IPS-11a (cell line): ENCODE measurements around the gene ABCF2.

ENCODE experiments used
- H3K4me3 ChIP-seq: one replicate; pipeline ENCODE4 v1.5.1; 2013; ENCODE audit warnings: low read depth, low read length, control low read depth

ABCF2 gene

DNA sequence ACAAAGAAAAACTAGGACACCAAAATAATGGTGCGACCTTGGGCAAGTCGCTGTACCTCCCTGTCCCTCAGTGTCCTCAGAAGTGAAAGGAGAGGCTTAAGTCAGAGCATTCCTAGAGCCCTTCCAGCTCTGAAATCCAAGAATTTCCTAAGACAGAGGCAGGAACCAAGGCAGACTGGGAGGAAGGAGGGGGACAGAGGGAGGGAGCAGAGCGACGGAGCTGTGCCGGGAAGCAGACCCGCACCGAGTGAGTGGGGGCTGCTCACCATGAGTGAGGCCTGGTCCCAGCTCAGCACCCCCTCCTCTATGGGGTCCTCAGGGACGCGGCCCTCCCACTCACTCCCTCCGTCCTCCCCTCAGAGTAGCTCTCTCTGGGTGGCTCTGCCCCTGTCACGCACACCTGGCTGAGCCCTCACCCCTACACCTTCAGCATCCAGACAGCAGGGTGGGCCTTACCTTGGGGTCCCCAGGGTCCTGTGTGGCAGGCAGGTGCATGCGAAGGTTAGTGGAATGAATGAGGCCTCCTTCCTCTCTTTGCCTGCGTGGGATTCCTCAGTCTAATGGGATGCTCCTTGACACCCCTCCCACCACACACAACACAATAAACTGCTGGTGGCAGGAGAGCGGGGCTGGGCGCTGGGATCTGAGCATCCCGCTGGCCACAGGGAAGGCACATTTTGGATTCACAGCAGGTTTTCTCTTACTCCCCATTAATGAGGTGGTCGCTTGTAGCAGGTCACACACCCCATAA lies 26.1 kb upstream of the ABCF2 start:
- no peak overlapping the region for H3K4me3 ChIP-seq

DNA sequence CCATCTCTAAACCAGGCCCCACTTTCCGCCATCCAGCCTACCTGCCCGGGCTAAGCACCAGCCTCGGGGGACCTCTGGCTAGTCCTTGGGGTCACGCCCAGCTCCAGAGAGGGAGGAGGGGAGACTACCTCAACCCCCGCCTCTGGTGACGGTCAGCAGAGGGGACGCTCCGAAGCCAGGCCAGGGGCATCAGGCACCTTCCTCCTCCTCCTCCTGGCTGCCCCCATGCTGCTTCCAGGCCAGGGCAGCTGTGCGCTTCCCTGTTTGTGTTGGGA lies 25.5 kb upstream of the ABCF2 start:
- peak overlapping the region; percentile 63 for H3K4me3 ChIP-seq

DNA sequence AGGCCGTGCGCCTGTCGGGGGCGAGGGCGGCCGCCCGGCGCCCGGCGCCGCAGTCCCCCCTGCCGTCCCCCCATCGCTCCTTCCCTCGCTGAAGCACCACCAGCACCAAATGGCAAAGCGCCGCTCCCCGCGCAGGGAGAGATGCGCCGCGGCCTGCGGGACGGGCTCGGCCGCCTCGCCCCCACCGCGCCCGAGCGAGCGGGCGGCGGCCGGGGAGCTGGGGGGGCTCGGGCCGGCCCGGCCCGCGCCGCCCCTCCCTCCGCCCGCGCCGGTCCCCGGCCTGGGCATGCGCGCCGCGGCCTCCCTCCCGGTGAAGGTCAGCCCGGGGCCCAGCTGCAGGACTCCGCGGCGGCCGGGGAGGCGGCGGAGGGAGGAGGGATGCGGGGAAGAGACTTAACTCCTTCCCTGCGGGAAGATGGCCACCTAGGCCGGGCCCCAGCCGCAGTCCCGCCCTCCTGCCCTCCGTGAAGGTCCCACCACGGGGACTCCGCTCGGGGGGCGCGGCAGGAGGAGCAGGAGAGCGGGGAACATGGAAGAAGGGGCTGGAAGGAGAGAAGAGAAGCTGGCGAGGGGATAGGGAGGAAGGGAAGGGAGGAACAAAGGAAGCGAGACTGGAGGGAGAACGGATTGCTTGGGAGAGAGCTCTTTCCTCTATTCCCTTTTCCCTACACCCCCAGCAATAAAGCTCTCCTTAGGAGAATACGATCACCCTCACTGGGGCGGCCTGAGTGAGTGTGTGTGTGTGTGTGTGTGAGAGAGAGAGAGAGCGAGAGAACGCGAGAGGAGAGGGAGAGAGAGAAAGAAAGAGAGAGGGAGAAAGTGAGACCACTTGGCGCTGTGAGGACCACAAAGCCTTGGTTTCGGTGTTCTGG lies 24.9 kb upstream of the ABCF2 start:
- peak overlapping the region; percentile 63 for H3K4me3 ChIP-seq

DNA sequence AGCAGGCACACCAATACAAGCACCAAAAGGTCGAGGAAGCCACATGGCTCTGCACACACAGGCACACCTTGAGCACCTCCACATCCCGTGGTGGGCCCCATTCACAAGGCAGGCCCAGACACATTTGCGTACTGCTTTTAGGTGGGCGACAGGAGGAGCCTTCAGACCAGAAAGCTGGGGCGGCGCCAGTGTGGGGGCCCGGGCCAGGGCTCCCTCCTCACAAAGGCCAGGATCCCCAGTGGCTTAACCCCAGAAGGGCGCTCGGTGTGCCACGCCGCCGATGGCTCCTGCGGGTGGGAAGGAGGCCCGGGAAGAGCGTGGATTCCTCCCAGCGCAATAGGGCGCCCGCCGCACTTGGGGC lies 24.3 kb upstream of the ABCF2 start:
- H3K4me3 ChIP-seq, result peak overlapping the region; percentile 33

DNA sequence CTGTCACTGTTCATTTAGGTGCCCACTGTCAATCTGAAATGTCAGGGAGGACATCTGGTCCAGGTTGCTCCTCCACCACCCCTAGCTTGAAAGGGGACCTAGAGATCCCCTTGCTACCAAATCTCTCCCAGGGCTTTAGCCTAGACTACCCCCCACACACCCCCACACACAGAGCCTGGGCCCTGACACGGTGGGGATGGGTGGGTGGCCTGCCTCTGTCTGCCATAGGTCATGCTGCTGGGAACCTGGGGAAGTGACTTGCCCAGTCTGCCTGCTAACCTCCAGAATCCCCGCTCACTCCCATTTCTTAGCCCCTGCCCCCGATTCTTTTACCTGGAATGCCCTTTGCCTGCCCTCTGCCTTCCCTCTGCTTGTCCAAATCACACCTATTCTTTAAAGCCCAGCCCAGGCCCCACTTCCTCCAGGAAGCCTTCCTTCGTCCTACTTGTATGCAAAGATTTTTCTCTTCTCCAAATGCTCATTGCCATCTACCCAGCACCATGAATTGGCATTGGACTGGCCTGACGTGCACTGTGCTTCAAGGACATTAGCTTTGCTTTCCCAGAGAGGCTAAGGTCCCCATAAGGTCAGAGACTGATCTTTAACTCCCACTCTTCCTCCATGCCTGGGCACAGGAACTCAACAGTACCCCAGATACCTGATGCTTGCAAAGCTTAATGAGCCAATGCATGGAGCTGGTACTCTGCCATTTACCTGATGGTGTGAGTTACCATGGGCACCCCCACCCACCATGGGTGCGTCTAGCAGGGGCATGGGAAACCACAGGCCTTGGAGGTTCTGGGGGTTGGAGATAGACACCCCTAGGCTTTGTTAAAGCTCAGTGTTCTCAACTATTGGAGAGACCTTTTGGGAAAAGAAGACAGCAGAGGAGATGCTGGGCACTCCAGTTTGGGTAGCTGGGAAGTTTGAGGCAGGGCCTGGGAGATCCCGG lies 23.5 kb upstream of the ABCF2 start:
- no peak overlapping the region for H3K4me3 ChIP-seq

GRCh38 chr7:151249732-151250072 lies 22.7 kb upstream of the ABCF2 start:
- no peak overlapping the region for H3K4me3 ChIP-seq

DNA sequence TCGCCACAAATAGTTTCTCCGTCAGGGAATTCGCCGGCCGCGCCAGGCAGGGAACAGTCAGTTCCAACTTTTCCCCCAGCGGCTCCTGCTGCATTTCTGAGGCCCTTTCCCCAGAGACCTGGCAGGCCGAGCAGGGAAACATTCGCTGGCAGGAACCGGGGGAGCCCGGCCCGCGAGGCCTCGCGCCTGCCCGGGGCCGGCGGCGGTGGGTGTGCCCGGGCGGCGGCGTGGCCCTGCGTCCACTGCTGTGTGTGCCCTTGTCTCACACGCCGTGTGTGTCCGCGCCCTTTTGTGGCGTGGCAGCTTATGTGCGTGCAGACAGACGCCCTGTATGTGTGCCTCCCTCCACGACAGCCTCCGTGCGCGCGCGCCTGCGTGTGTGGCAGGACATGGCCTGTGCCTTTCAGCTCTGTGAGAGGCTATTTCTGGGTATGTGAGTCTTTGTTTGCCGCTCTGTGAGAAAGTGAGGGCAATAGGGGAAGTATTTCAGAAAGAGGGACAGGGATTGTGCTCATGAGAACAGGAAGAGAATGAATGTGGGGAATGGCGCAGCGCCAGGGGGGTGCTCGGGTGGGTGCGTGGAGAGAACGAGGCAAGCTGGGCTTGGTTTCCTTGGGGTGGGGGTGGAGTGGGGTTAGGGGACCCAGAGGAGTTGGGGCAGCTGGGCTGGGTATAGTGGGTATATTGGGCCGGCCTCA lies 22.2 kb upstream of the ABCF2 start:
- peak overlapping the region; percentile 35 for H3K4me3 ChIP-seq

GRCh38 chr7:151248346-151249033 lies 21.5 kb upstream of the ABCF2 start, which contains the start of gene SMARCD3:
TSS of gene SMARCD3 (minus strand) at chr7:151248694. CDS start at chr7:151248562, 132 bp downstream.
- peak within 1 kb of the TSS; percentile 35 for H3K4me3 ChIP-seq

GRCh38 chr7:151247611-151248345 lies 20.8 kb upstream of the ABCF2 start:
- H3K4me3 ChIP-seq, result peak overlapping the region; percentile 8

DNA sequence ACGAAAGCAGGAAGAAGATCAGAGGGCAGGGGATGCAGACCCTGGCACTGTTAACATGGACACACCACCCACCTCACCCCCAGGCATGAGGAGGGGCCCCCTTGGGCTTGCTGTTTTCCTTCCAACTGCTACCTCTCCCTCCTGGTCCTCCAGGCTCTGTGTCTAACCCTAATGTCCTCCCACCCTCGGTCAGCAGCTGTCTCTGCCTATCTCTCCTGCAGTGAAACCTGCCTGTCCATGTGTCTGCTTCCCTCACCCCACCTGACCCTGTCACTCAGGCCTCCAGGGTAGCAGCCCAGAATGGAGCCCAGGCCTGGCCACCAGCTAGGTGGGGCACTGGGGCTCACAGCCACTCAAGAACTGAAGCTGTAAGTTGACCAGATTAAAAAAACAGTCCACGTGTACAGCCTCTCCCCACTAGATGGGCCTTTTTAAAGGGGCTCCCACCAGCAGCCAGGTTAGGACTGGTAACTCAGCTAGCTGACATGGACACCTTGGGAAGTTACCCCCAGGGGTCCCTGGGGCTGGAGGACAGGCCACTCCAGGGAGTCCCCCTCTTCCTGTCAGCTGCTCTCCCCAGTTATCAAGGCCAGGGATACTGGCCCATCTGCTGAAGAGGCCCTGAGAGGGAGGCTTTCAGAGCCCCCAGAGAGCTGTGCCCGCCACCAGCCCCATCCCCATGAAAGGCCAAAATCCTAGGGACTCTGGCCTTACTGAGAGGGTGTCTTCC lies 20.0 kb upstream of the ABCF2 start:
- H3K4me3 ChIP-seq, result no peak overlapping the region

GRCh38 chr7:151246102-151246850 lies 19.3 kb upstream of the ABCF2 start:
- H3K4me3 ChIP-seq, result no peak overlapping the region

GRCh38 chr7:151245360-151246101 lies 18.5 kb upstream of the ABCF2 start:
- H3K4me3 ChIP-seq, result peak overlapping the region; percentile 27

DNA sequence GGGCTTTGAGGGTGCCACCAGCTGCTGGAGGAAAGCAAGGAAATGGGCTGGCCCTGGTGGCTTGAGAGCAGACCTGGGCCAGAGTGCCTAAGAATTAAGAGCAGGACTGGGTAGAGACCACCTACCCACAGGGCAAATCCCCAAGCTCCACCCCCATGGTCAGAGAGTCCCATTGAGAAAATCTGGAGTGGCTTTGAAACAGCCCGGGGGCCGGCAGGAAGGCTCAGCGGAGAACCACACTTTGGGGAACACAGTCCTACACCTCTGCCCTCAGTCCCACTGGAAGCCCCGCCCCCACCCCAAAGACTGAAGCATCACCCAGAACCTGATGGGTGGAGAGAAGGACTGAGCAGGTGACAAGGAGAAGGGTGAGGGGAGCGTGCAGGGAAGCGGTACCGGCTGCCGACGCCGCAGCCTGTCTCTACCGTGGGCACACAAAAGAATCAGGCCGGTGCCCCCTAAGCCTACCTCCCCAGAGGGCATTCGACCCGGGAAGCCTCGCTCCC lies 17.9 kb upstream of the ABCF2 start:
- H3K4me3 ChIP-seq, result peak overlapping the region; percentile 17

GRCh38 chr7:151244196-151244840 lies 17.3 kb upstream of the ABCF2 start:
- no peak overlapping the region for H3K4me3 ChIP-seq

GRCh38 chr7:151243408-151244195 lies 16.6 kb upstream of the ABCF2 start:
- no peak overlapping the region for H3K4me3 ChIP-seq

DNA sequence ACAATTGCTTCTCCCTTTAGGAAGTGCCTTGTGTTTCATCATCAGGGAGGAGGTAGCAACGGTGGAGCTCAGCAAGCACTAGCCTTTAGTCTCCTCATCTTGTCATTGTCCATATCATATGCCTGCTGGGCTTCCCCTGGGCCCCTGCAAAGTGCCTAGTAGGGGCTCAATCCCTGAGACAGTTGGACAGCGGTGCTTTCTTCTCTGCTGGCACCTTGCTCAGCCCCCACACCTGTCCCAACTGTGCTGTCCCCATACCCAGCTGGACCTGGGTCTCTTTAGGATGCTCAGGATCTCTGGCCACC lies 16.0 kb upstream of the ABCF2 start:
- H3K4me3 ChIP-seq, result no peak overlapping the region
